ENCODE results near the gene PRR3.

GRCh38 chr6:30547454-30547853 lies 9.6 kb upstream of the PRR3 start:
- TF ChIP-seq TOX (CRISPR knock-in tag; IDR thresholded peaks at IDR 0.05; ENCODE audit: borderline replicate concordance) = no peak
- TF ChIP-seq BACH2 (CRISPR knock-in tag; IDR thresholded peaks at IDR 0.05; ENCODE audit: borderline replicate concordance) = no peak
- TF ChIP-seq RARB (CRISPR knock-in tag; IDR thresholded peaks at IDR 0.05) = no peak
- no peak for TF ChIP-seq ZNF70 (CRISPR knock-in tag; IDR thresholded peaks at IDR 0.05)
- no peak for TF ChIP-seq CSDC2 (CRISPR knock-in tag; IDR thresholded peaks at IDR 0.05)
- no peak for TF ChIP-seq ZFP3 (CRISPR knock-in tag; IDR thresholded peaks at IDR 0.05)
- no peak for TF ChIP-seq PPARA (CRISPR knock-in tag; IDR thresholded peaks at IDR 0.05; ENCODE audit: borderline replicate concordance)
- TF ChIP-seq PATZ1 (CRISPR knock-in tag; IDR thresholded peaks at IDR 0.05; ENCODE audit: borderline replicate concordance) = no peak
- TF ChIP-seq ZFP30 (CRISPR knock-in tag; IDR thresholded peaks at IDR 0.05) = no peak
- TF ChIP-seq CREB5 (CRISPR knock-in tag; IDR thresholded peaks at IDR 0.05; ENCODE audit: low read depth) = no peak
- TF ChIP-seq POU6F1 (CRISPR knock-in tag; IDR thresholded peaks at IDR 0.05; ENCODE audit: borderline replicate concordance, low read depth) = no peak
